ENCODE measurements around the gene LRRC27. TPM values are rescaled to one million over a fixed set of nuclear protein-coding genes. Genes with fewer than 3 reads are reported as not detected.

LRRC27 gene
- total and polyA plus RNA-seq, 5 donors from 2014 or later = 0.67 to 3.3 (median 2.5) TPM

GRCh38 chr10:132371641-132372081 lies 39.7 kb downstream of the LRRC27 start:
- Mint-ChIP-seq H3K27me3 (peaks cover 6% of the 10 kb centered on the region), H3K27ac (no peak overlapping the region), H3K36me3 (peaks cover 4% of the 10 kb centered on the region), H3K4me1 (peaks cover 0 to 4% (median 1%) of the 10 kb centered on the region in 4 donors), H3K4me3 (no peak overlapping the region), H3K9me3 (no peaks in the 10 kb centered on the region)
- H3K9me3 ChIP-seq (ENCODE audit: control insufficient read depth in 2 of 2, low read length in 2 of 2) = no peaks in the 10 kb centered on the region
- no peak overlapping the region for H3K4me3 ChIP-seq (ENCODE audit: low read depth, low read length)
- H3K4me1 ChIP-seq (ENCODE audit: control insufficient read depth, insufficient read depth, low read length, poor library complexity, severe bottlenecking) = no peaks in the 10 kb centered on the region
- DNase-seq (peak in 1 of 3 donors; percentile 33), ATAC-seq (ENCODE audit: low read depth in 2 of 2) (no peak)
- no peaks in the 10 kb centered on the region for H3K27me3 ChIP-seq (ENCODE audit: control insufficient read depth, insufficient read depth, low read length)
- no peak overlapping the region for H3K27ac ChIP-seq (ENCODE audit: insufficient read depth, low read length, poor library complexity, severe bottlenecking)
- no peaks in the 10 kb centered on the region for H3K36me3 ChIP-seq (ENCODE audit: control insufficient read depth, insufficient read depth, low read length)

GRCh38 chr10:132372516-132373095 lies 40.6 kb downstream of the LRRC27 start:
- Histone ChIP-seq H3K4me1 (ENCODE audit: control insufficient read depth, insufficient read depth, low read length, poor library complexity, severe bottlenecking) (no peaks in the 10 kb centered on the region), H3K27ac (ENCODE audit: insufficient read depth, low read length, poor library complexity, severe bottlenecking) (no peak overlapping the region), H3K9me3 (ENCODE audit: control insufficient read depth in 2 of 2, low read length in 2 of 2) (no peaks in the 10 kb centered on the region), H3K27me3 (ENCODE audit: control insufficient read depth, insufficient read depth, low read length) (no peaks in the 10 kb centered on the region), H3K4me3 (ENCODE audit: low read depth, low read length) (no peak overlapping the region), H3K36me3 (ENCODE audit: control insufficient read depth, insufficient read depth, low read length) (no peaks in the 10 kb centered on the region)
- ATAC-seq (ENCODE audit: low read depth in 2 of 2) (no peak), DNase-seq (no peak)
- peaks cover 0 to 4% (median 1%) of the 10 kb centered on the region in 4 donors for H3K4me1 Mint-ChIP-seq
- no peak overlapping the region for H3K27ac Mint-ChIP-seq
- H3K27me3 Mint-ChIP-seq = peaks cover 6% of the 10 kb centered on the region
- no peaks in the 10 kb centered on the region for H3K36me3 Mint-ChIP-seq
- no peak overlapping the region for H3K4me3 Mint-ChIP-seq
- H3K9me3 Mint-ChIP-seq = no peaks in the 10 kb centered on the region

- Histone ChIP-seq H3K9me3 (ENCODE audit: control insufficient read depth in 2 of 2, low read length in 2 of 2) (no peaks in the 10 kb centered on the region), H3K27me3 (ENCODE audit: control insufficient read depth, insufficient read depth, low read length) (no peaks in the 10 kb centered on the region), H3K4me3 (ENCODE audit: low read depth, low read length) (no peak overlapping the region), H3K4me1 (ENCODE audit: control insufficient read depth, insufficient read depth, low read length, poor library complexity, severe bottlenecking) (no peaks in the 10 kb centered on the region), H3K27ac (ENCODE audit: insufficient read depth, low read length, poor library complexity, severe bottlenecking) (no peak overlapping the region), H3K36me3 (ENCODE audit: control insufficient read depth, insufficient read depth, low read length) (no peaks in the 10 kb centered on the region)
- Mint-ChIP-seq H3K9me3 (no peaks in the 10 kb centered on the region), H3K27ac (no peak overlapping the region), H3K27me3 (peaks cover 6% of the 10 kb centered on the region), H3K4me3 (no peak overlapping the region), H3K36me3 (no peaks in the 10 kb centered on the region), H3K4me1 (peaks cover 0 to 4% (median 3%) of the 10 kb centered on the region in 4 donors)
- DNase-seq (no peak), ATAC-seq (ENCODE audit: low read depth in 2 of 2) (no peak)
Observed at GRCh38 chr10:132373241-132373955, 41.4 kb downstream of the LRRC27 start.

- Histone ChIP-seq H3K36me3 (ENCODE audit: control insufficient read depth, insufficient read depth, low read length) (no peaks in the 10 kb centered on the region), H3K27me3 (ENCODE audit: control insufficient read depth, insufficient read depth, low read length) (no peaks in the 10 kb centered on the region), H3K4me3 (ENCODE audit: low read depth, low read length) (no peak overlapping the region), H3K9me3 (ENCODE audit: control insufficient read depth in 2 of 2, low read length in 2 of 2) (no peaks in the 10 kb centered on the region), H3K4me1 (ENCODE audit: control insufficient read depth, insufficient read depth, low read length, poor library complexity, severe bottlenecking) (no peaks in the 10 kb centered on the region), H3K27ac (ENCODE audit: insufficient read depth, low read length, poor library complexity, severe bottlenecking) (no peak overlapping the region)
- Mint-ChIP-seq H3K4me3 (no peak overlapping the region), H3K27ac (no peak overlapping the region), H3K4me1 (peaks cover 0 to 4% (median 3%) of the 10 kb centered on the region in 4 donors), H3K36me3 (peaks cover under 1% of the 10 kb centered on the region), H3K27me3 (peaks cover 6% of the 10 kb centered on the region), H3K9me3 (no peaks in the 10 kb centered on the region)
- DNase-seq (no peak), ATAC-seq (ENCODE audit: low read depth in 2 of 2) (no peak)
Observed at GRCh38 chr10:132374176-132374575, 42.2 kb downstream of the LRRC27 start.

- Mint-ChIP-seq H3K4me1 (peaks cover 0 to 4% (median 3%) of the 10 kb centered on the region in 4 donors), H3K27ac (no peak overlapping the region), H3K4me3 (no peak overlapping the region), H3K27me3 (peaks cover 6% of the 10 kb centered on the region), H3K9me3 (no peaks in the 10 kb centered on the region), H3K36me3 (peaks cover 4% of the 10 kb centered on the region)
- no peaks in the 10 kb centered on the region for H3K4me1 ChIP-seq (ENCODE audit: control insufficient read depth, insufficient read depth, low read length, poor library complexity, severe bottlenecking)
- ATAC-seq (ENCODE audit: low read depth in 2 of 2) (no peak), DNase-seq (no peak)
- H3K27ac ChIP-seq (ENCODE audit: insufficient read depth, low read length, poor library complexity, severe bottlenecking) = no peak overlapping the region
- no peaks in the 10 kb centered on the region for H3K36me3 ChIP-seq (ENCODE audit: control insufficient read depth, insufficient read depth, low read length)
- no peak overlapping the region for H3K4me3 ChIP-seq (ENCODE audit: low read depth, low read length)
- no peaks in the 10 kb centered on the region for H3K27me3 ChIP-seq (ENCODE audit: control insufficient read depth, insufficient read depth, low read length)
- H3K9me3 ChIP-seq (ENCODE audit: control insufficient read depth in 2 of 2, low read length in 2 of 2) = no peaks in the 10 kb centered on the region
Observed at GRCh38 chr10:132374612-132375011, 42.6 kb downstream of the LRRC27 start.

- no peaks in the 10 kb centered on the region for H3K9me3 Mint-ChIP-seq
- peak overlapping the region in 1 of 3 donors; percentile 49 for H3K27ac Mint-ChIP-seq
- DNase-seq = no peak
- peaks cover 6% of the 10 kb centered on the region for H3K27me3 Mint-ChIP-seq
- no peaks in the 10 kb centered on the region for H3K36me3 ChIP-seq (ENCODE audit: control insufficient read depth, insufficient read depth, low read length)
- peaks cover 4% of the 10 kb centered on the region for H3K36me3 Mint-ChIP-seq
- H3K9me3 ChIP-seq (ENCODE audit: control insufficient read depth in 2 of 2, low read length in 2 of 2) = no peaks in the 10 kb centered on the region
- no peak overlapping the region for H3K4me3 Mint-ChIP-seq
- H3K27ac ChIP-seq (ENCODE audit: insufficient read depth, low read length, poor library complexity, severe bottlenecking) = no peak overlapping the region
- peaks cover 0 to 4% (median 3%) of the 10 kb centered on the region in 4 donors for H3K4me1 Mint-ChIP-seq
- H3K4me1 ChIP-seq (ENCODE audit: control insufficient read depth, insufficient read depth, low read length, poor library complexity, severe bottlenecking) = no peaks in the 10 kb centered on the region
- no peak for ATAC-seq (ENCODE audit: low read depth in 2 of 2)
- H3K27me3 ChIP-seq (ENCODE audit: control insufficient read depth, insufficient read depth, low read length) = no peaks in the 10 kb centered on the region
- H3K4me3 ChIP-seq (ENCODE audit: low read depth, low read length) = no peak overlapping the region
Observed at GRCh38 chr10:132375116-132375794, 43.3 kb downstream of the LRRC27 start.

GRCh38 chr10:132375795-132376297 lies 43.9 kb downstream of the LRRC27 start:
- H3K9me3 ChIP-seq (ENCODE audit: control insufficient read depth in 2 of 2, low read length in 2 of 2) = no peaks in the 10 kb centered on the region
- peaks cover 0 to 4% (median 3%) of the 10 kb centered on the region in 4 donors for H3K4me1 Mint-ChIP-seq
- no peak for ATAC-seq (ENCODE audit: low read depth in 2 of 2)
- H3K27me3 Mint-ChIP-seq = peaks cover 6% of the 10 kb centered on the region
- H3K9me3 Mint-ChIP-seq = no peaks in the 10 kb centered on the region
- H3K4me3 ChIP-seq (ENCODE audit: low read depth, low read length) = no peak overlapping the region
- H3K27me3 ChIP-seq (ENCODE audit: control insufficient read depth, insufficient read depth, low read length) = no peaks in the 10 kb centered on the region
- no peaks in the 10 kb centered on the region for H3K36me3 ChIP-seq (ENCODE audit: control insufficient read depth, insufficient read depth, low read length)
- no peak for DNase-seq
- H3K27ac Mint-ChIP-seq = peak overlapping the region in 1 of 3 donors; percentile 49
- H3K4me3 Mint-ChIP-seq = no peak overlapping the region
- H3K4me1 ChIP-seq (ENCODE audit: control insufficient read depth, insufficient read depth, low read length, poor library complexity, severe bottlenecking) = no peaks in the 10 kb centered on the region
- no peak overlapping the region for H3K27ac ChIP-seq (ENCODE audit: insufficient read depth, low read length, poor library complexity, severe bottlenecking)
- peaks cover 4% of the 10 kb centered on the region for H3K36me3 Mint-ChIP-seq
